GM20000 (cell line): Measurements from ENCODE around the gene PHKA2.
"Not testable (repeated sequence)": the region's sequence is repeated elsewhere in the genome, so short reads cannot be mapped to it uniquely, and the experiment has no call there.

Experiments
- DNase-seq: peaks from one replicate; pipeline ENCODE4 v3.0.0; 2012; ENCODE audit warnings: low spot score
- TF ChIP-seq, protein P1 (sequence below): IDR thresholded peaks from 2 replicates; pipeline ENCODE4 v1.5.1; 2012; ENCODE audit warnings: mild to moderate bottlenecking, control low read depth; ENCODE audit errors: extremely low read depth, missing control alignments

PHKA2 gene, protein sequence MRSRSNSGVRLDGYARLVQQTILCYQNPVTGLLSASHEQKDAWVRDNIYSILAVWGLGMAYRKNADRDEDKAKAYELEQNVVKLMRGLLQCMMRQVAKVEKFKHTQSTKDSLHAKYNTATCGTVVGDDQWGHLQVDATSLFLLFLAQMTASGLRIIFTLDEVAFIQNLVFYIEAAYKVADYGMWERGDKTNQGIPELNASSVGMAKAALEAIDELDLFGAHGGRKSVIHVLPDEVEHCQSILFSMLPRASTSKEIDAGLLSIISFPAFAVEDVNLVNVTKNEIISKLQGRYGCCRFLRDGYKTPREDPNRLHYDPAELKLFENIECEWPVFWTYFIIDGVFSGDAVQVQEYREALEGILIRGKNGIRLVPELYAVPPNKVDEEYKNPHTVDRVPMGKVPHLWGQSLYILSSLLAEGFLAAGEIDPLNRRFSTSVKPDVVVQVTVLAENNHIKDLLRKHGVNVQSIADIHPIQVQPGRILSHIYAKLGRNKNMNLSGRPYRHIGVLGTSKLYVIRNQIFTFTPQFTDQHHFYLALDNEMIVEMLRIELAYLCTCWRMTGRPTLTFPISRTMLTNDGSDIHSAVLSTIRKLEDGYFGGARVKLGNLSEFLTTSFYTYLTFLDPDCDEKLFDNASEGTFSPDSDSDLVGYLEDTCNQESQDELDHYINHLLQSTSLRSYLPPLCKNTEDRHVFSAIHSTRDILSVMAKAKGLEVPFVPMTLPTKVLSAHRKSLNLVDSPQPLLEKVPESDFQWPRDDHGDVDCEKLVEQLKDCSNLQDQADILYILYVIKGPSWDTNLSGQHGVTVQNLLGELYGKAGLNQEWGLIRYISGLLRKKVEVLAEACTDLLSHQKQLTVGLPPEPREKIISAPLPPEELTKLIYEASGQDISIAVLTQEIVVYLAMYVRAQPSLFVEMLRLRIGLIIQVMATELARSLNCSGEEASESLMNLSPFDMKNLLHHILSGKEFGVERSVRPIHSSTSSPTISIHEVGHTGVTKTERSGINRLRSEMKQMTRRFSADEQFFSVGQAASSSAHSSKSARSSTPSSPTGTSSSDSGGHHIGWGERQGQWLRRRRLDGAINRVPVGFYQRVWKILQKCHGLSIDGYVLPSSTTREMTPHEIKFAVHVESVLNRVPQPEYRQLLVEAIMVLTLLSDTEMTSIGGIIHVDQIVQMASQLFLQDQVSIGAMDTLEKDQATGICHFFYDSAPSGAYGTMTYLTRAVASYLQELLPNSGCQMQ

GRCh38 chrX:18983666-18984380 is at the start of gene PHKA2:
Gene PHKA2, minus strand, starts transcription at chrX:18984114. Its CDS starts 182 bp downstream, at chrX:18983932.
- no peak for DNase-seq
- TF ChIP-seq, protein P1, sequence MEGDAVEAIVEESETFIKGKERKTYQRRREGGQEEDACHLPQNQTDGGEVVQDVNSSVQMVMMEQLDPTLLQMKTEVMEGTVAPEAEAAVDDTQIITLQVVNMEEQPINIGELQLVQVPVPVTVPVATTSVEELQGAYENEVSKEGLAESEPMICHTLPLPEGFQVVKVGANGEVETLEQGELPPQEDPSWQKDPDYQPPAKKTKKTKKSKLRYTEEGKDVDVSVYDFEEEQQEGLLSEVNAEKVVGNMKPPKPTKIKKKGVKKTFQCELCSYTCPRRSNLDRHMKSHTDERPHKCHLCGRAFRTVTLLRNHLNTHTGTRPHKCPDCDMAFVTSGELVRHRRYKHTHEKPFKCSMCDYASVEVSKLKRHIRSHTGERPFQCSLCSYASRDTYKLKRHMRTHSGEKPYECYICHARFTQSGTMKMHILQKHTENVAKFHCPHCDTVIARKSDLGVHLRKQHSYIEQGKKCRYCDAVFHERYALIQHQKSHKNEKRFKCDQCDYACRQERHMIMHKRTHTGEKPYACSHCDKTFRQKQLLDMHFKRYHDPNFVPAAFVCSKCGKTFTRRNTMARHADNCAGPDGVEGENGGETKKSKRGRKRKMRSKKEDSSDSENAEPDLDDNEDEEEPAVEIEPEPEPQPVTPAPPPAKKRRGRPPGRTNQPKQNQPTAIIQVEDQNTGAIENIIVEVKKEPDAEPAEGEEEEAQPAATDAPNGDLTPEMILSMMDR: no peak

DNA sequence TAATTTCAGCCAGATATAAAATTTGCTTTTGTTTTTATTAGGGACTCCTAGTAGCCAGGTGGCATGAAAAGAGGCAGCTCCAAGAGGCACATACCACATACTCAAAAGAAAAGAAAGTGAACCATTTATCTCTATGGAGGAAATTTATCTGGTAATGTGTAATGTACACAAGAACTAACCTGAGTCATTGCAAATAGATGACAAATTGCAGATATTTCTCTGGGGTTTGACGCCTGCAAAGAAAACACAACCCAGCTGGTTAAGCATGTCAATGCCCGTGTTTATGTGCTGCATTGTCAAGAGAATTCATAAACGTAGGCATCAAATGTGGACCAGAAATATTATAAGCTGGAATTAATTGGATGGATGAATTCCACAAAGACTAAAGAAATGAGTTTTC is 46.9 kb upstream of the PHKA2 start:
- DNase-seq: no peak
- TF ChIP-seq, protein P1: no peak

DNA sequence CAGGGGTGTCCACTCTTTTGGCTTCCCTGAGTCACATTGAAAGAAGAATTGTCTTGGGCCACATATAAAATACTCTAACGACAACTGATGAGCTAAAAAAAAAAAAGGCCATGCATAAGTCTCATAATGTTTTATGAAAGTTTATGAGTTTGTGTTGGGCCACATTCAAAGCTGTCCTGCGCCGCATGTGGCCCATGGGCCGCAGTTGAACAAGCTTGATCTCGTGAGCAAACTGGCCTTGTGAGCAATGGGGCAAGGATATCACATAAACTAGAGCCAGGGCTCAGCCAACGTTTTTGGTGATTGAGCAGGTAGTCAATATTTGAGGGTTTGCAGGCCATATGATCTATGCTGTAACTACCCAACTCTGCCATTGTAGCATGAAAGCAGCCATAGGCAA is 44.6 kb upstream of the PHKA2 start:
- TF ChIP-seq, protein P1: no peak
- no peak for DNase-seq

- TF ChIP-seq, protein P1: no peak
- DNase-seq: no peak
These were observed 40.5 kb upstream of the PHKA2 start for GRCh38 chrX:19024366-19024765.

- DNase-seq: no peak
- TF ChIP-seq, protein P1: no peak
These were observed 36.1 kb upstream of the PHKA2 start for GRCh38 chrX:19019996-19020395.

DNA sequence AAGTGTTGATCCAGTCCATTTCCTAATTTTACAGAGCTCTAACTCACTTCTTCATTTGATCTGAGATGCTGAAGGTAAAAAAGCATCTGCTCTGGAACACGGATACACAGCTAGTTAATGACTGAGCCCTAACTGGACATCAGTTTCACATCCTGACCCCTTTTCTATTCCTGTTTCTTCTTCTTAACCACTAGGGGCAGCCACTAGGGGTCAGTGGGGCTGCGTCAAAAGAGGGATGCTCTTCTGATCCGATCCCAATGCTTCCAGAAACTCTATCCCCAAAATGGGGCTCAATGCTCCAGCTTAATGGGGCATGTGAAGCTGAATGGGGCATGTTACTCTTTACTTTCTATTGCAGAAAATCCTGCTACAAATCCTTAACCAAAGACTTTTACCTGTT is 33.4 kb upstream of the PHKA2 start:
- peak; percentile 16 for DNase-seq
- TF ChIP-seq, protein P1: no peak

GRCh38 chrX:19016614-19017013 is 32.7 kb upstream of the PHKA2 start:
- not testable (repeated sequence) for DNase-seq
